ENCODE results near the gene TLR9. TPM values are rescaled to one million over a fixed set of nuclear protein-coding genes. Genes with fewer than 3 reads are reported as not detected.
A peak's percentile ranks its signal among the peaks of the same experiment; 100 is the strongest.

Gene TLR9
- total RNA-seq, 1 experiment from 2014 or later: not detected

DNA sequence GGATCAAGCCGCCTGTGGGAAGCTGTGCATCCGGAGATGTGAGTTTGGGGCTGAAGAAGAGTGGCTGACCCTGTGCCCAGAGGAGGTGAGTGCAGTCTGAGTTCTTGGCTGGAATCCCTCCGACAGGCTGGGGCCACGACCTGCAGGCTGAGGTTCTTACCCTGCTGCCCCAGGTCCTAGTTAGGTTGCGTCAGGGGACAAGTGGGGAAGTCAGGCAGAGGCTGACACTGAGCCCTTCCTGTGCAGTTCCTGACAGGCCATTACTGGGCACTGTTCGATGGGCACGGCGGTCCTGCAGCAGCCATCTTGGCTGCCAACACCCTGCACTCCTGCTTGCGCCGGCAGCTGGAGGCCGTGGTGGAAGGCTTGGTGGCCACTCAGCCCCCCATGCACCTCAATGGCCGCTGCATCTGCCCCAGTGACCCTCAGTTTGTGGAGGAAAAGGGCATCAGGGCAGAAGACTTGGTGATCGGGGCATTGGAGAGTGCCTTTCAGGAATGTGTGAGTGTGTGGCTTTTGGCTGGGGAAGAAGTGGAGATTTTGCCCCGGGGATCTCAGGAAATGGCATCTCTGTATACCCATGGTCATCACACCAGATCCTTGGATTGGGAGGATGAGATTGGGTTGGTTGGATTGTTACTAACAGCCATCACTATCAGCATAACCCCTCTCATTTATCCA lies 21.4 kb upstream of the TLR9 start:
- no peak for DNase-seq (ENCODE audit: low spot score)

GRCh38 chr3:52246264-52246620 lies 20.8 kb upstream of the TLR9 start:
- DNase-seq (ENCODE audit: low spot score): no peak

GRCh38 chr3:52245322-52246263 lies 20.1 kb upstream of the TLR9 start, which contains the start of gene PPM1M:
PPM1M (plus strand) TSS chr3:52245759; CDS start chr3:52245825, 66 bp downstream.
- DNase-seq (ENCODE audit: low spot score): peak; percentile 12

DNA sequence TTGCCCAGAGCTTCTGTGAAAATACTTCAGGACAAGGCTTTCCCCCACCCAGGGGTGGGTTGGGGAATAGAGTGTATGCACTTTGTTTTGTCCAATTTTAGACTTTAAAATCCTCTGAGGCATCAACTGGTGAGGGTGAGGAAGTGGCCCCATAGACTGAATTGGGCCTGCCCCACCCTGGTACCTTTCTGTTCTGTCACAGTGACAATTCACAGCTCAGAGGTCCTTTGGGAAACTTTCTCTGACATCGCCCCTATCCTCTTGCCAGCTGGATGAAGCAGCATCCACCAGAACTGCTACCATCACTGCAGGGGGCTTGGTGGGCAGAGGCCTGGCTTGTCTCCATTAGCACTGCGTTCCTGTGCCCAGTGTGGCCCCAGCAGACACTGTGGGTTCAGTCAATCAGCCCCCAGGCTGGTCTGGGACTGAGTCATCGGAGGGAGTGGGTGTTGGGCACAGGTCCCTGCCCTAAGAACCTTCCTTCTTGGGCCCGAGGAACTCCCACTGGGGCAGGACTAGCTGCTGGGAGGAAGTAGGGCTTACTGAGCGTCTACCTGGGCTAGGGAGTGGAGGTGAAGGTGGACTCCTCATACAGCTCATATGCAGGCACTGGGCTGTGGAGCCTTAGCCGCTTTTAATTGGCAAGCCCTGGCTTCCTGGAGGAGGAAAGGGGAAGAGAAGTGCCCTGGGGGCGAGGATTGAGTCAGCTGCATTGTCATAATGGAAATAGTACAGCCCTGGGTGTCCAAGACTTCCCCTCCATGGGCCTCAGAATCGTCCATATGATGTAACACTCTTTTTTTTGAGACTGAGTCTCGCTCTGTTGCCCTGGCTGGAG lies 18.6 kb upstream of the TLR9 start:
- DNase-seq (ENCODE audit: low spot score): no peak

GRCh38 chr3:52242039-52242438 lies 16.6 kb upstream of the TLR9 start:
- no peak for DNase-seq (ENCODE audit: low spot score)

DNA sequence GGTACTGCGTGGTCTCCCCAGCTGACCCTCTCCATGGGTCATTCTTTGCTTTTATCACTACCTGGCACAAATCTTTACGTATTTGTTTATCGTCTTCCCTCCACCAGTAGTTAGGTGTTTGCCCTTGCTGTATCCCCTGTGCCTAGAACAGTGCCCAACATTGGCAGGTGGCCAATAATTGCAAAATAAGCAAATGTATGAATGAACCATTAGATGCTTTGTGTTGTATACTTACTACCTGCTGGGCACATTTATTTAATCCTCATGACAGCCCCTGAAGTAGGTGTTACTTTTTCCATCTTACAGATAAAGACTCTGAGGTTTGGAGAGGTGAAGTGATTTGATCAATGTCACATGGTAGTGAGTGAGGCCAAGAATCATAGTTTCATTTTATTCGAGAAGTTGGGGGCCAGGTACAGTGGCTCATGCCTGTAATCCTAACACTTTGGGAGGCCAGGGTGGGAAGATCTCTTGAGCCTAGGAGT lies 15.5 kb upstream of the TLR9 start:
- DNase-seq (ENCODE audit: low spot score): no peak

DNA sequence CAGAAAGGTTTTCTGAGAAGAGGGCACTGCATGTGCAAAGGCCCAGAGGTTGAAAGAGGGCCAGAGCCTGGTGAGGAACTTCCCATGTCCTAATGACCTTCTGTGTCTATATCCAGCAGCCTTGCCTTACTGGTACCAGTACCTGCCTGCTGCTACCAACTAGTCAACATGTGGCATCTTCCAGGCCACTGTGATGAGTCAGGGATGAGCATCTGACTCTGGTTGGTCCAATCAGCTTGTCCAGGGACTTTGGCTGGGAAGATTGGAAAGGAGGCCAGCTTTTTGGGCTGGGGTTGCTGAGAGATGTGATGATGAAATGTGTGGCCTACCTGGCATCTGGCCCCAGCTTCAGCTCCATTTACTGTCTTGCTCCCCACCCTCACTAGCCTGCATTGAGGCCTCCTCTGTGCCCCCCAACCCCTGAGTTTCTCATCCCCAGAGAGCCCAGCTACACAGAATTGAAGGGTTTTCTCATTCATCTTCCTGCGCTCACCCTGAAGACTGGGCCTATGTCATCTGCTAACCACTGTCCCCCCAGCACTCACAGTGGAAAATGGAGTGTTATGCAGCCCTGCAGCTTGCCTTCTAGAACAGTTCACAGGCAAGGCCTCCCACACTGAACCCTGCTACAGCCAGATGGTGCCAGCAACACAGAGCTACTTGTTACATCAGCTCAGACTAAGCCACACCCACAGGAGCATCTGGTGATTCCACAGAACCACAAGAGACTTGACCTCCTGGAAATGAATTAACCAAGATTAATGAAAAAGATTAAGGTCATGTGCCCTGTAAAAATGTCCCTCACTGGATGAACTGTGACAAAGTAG lies 14.8 kb upstream of the TLR9 start:
- DNase-seq (ENCODE audit: low spot score): no peak

DNA sequence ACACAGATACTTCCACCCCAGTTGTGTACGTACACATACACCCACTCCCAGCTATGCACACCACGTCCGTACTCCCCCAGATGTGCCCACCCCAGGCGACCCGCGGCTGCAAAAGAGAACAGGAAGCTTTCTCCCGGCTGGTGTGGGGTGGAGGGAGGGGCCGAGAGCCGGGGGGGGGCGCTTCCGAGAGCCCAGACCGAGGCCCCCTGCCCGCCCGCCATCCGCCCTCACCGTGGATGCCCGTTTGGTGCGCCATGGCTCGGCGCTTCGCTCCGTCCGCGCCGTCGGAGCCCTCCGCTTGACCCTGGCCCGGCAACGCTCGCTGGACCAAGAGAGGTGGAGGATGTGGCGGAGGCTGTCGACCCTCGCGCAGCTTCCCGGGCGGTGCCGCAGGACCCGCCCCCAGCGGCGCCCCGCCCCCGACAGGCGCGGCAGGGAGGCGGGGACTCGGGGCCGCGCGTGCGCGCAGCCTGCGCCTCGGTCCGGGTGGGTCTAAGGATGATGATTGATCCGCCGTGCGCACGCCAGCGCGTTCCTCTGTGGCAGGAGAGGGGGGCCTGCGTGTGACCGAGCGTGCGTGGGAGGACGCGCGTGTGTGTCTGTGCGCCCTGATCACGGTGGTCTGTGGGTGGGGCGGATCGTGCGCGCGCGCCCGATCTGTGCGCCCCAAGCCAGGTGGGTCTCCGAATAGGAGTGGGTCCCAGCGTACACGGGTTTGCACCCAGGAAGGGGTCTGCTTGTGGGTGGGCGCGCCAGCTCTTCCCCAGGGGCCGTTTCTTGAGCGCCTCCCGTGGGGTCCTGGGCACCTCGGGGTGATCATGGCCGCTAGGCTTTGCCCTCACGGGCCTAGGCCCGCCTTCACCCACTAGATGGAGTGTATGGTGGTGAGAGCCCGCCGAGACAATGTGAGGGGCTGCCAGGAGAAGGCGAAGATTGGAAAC lies 13.6 kb upstream of the TLR9 start, which contains the start of gene TWF2:
TSS of gene TWF2 (minus strand) at position 398 of the 941 bp plus-strand sequence. CDS start at position 256, 142 bp downstream.
- DNase-seq (ENCODE audit: low spot score): peak; percentile 52

GRCh38 chr3:52238193-52238760 lies 12.8 kb upstream of the TLR9 start:
- peak; percentile 31 for DNase-seq (ENCODE audit: low spot score)

DNA sequence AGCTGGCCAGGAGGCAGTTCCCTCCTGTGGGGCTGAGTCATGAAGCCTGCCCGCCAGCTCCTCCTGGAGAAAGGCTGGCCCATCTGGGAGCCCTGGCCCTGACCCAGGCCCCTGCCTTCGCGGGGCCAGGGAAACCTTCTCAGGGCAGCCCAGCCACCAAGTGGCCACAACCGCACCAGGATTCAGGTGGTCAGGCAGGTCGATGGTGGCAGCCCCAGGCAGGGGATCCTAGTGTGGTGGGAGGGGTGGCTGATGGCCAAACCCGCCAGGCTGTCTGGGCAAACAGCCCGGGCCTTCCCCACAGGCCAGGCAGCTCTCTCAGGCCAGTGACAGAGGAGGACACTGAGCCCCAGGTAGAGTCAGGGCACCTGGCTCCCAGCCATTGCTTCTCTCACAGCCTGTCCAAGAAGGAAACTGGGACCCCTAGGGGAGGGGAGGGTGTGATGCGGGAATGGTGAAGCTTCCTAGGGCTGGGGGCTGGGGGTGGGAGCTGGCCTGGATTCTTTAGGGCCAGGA lies 12.3 kb upstream of the TLR9 start:
- DNase-seq (ENCODE audit: low spot score): peak; percentile 59

GRCh38 chr3:52237006-52237656 lies 11.7 kb upstream of the TLR9 start:
- no peak for DNase-seq (ENCODE audit: low spot score)

- no peak for DNase-seq (ENCODE audit: low spot score)
These were observed 11.0 kb upstream of the TLR9 start for GRCh38 chr3:52236424-52236886.

DNA sequence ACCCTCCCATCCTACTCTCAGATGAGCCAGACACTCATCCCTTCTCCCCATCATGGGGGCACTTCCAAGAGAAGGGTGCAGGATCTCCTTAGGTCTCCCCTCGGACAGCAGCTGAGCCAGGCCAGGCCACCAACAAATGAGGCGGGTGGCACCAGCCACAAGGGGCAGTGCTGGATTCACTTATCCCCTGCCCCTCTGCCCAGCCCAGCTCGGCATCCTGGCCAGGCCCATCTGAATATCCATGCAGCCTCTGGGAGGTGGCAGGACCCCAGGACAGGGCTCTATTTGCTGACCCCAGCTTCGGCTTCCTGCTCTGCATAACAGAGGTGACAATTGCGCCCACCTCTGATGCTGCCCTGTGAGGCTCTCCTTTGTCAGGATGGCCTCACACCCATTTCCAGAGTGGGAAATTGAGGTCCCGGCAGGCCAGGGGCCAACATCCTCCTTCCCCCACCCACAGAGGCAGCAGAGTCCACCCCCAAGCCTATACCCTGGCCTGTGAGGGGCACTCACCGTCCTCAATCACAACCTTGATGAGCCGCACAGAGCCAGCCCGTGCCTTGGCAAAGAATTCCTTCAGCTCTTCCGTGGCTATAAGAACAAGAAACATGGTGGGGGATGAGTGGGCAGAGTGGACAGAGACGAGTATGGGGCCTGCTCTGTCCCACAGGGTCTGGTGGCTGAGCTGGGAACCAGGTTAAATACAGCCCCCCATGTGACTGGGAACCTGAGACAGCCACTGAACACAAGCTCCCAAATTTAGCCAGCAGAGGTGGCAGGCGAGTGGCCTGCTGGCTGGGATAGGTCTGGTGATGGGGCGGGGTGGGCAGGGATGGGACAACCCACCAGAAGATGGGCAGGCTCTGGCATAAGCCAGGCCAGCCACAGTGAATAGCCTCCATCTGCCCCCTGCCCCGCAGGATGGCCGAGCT lies 9.3 kb upstream of the TLR9 start:
- DNase-seq (ENCODE audit: low spot score): no peak

GRCh38 chr3:52233968-52234367 lies 8.5 kb upstream of the TLR9 start:
- DNase-seq (ENCODE audit: low spot score): no peak

DNA sequence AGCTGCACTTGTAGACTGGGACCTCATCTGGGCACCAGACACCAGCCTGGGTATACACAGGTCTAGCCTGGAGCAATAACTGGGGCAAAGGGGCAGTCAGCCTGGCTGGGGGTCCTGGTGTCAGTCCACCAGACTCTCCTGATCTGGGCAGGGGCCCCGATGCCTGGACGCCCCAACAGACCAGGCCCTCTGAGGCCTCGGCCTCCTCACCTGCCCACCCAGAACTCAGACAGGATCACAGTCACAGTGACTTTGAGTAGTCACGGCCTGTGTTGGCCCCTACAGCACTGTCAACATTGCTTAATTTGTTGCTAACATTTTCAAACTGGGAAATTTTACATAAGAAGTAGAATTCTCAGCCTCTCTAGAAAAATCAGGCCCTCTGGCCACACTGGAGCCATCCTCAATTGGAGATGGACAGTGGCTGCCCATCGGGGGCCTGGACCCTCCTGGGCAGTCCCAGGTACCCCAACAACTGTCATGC lies 7.7 kb upstream of the TLR9 start:
- DNase-seq (ENCODE audit: low spot score): no peak

DNA sequence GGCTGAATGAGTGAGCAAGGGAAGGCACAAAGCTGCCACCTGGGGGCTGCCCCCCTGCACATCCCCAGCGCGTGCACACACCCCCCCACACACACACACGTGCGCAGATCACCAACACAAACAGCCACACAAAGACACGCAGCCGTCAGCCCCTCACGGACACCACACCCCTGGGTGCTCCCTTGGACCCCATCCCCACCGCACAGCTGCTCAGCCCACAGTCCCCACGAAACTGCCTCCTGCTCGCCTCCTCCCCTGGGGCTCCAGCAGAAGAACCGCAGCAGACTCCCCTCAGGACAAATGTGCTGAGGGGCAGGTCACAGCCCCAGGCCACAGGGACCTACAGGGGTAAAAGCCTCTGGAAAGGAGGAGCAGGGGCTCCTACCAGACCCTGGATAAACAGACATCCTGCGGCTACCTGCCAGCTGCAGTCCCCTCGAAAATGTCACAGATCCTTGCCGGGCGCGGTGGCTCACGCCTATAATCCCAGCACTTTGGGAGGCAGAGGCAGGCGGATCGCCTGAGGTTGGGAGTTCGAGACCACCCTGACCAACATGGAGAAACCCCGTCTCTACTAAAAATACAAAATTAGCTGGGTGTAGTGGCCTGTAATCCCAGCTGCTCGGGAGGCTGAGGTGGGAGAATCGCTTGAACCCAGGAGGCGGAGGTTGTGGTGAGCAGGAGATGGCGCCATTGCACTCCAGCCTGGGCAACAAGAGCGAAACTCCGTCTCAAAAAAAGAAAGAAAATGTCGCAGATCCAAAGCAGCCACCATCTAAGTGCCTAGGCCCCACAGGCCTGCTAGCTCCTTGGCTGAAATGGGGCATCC lies 7.0 kb upstream of the TLR9 start:
- no peak for DNase-seq (ENCODE audit: low spot score)
